Left renal pelvis (tissue), 4 donors: ENCODE results near the gene RAP2A. TPM values are rescaled to one million over a fixed set of nuclear protein-coding genes. Genes with fewer than 3 reads are reported as not detected.

Experiments used
- DNase-seq, 4 donors: peaks; one replicate each; pipeline ENCODE4 v3.0.0-alpha.2; 2013; ENCODE audit warnings: low read depth in 4 of 4, low spot score in 3 of 4
- polyA plus RNA-seq, 4 donors: library from polyadenylated mRNA; unstranded; fragments of 120-200 nt; gene quantifications; one replicate each; pipeline ENCODE4 v1.2.1, GENCODE V29; 2013; ENCODE audit not compliant: insufficient read length in 4 of 4

RAP2A gene
- polyA plus RNA-seq: 10 to 100 TPM; 38.5 to 48.1 (median 42.5) TPM

DNA sequence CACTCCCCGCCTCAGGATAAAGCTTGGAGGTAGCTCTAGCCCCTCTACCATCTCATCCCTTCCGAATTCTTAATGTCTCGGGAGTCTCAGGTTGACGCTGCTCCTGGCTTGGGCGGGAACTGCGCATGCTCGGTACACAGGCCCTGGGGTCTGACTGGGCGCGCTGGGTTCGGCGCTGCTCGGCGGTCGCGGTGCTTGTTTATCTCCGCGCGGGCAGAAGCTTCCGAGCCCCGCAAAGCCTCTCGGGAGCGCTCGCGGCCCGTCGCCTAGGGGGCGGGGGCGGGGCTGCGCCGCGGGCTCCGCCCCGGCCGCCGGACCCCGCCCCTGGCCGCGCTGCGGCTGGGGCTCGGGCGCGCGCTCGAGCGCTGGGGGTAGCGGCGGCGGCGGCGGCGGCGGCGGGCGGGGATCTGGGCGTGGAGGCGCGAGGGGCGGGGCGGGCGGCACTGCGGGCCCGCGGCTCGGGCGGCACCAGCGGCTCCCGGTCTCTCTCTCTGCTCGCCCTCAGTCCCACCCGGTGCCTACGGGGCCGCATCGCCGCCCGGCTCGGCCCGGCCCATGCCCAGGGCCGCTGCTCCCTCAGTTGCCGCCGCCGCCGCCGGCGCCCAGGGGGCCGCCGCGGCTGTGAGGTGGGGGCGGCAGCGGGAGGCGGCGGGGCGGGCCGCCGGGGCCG, at the start of gene RAP2A:
RAP2A (plus strand) TSS at position 443 of the 670 bp plus-strand sequence. CDS start 302 bp downstream, outside the sequence.
- peak; percentile 76 to 86 (median 80) for DNase-seq

- DNase-seq: no peak
These were observed 49.6 kb upstream of the RAP2A start for GRCh38 chr13:97384371-97384770.

DNA sequence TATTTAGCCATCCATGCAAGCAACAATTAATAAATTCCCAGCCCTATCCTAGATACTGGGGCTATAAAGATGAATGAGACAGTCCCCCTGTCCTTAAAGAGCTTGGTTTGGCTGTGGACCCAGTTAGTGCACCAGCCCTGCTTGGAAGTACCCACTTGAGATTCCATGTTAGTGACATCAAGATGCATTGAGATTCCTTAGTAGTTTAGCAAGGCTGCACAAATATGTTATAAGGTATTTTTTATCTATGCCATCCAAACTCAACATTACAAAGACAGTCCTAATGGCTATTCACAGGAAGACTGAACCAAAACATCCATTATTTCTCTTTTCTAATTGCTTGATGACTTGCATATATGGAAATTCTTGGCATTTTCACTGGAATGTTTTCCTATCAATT, 48.8 kb upstream of the RAP2A start:
- DNase-seq: no peak

DNA sequence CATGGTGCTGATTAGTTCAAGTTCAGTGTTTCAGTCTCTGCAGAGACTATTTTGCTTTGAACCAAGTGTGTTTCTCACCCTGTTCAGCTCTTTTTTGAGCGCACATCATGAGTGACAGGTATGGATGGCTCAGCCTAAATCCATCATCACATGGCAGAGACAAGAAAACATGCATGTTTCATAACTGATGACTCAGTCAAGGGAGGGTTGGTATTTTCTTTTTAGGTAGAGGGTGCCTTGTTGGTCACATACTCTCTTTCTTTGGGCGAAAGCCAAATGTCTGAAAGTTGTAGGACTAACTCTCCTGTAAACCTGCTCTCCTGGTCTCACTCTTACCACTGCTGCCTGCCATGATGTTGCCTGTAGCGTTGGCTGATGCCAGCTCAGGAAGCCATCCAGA, 48.1 kb upstream of the RAP2A start:
- no peak for DNase-seq

DNA sequence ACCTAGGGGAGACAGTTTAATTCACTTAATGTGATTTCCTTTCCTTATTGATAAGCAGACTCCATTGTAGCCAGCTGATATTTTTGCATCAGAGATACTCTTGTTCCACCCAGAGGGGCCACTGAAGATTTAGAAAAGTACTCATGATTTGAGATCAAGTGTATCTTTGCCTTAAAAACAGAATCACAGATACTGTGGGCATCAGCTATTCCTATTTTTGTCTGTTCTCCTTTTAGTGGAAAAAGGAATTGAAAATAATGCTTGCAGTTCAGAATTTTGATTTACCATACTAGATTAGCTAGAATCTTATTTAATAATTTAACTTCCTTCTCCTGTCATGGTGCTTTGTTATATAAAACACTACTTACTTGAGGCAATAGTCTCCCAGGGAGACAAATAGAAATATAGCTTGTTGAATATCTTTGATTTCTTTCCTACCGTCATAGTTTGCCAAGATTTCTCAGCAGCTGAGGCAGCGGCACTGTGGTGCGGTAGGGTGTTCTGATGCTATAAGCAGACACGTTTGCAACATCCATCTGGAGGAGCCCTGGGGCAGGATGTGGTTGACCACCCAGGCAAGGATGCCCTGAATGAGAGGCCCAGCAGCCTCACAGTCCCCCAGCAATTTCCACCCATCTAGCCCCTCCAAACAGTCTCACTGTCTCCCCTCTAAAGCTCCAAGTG, 47.0 kb upstream of the RAP2A start:
- no peak for DNase-seq

- no peak for DNase-seq
These were observed 46.5 kb upstream of the RAP2A start for GRCh38 chr13:97387485-97387839.

GRCh38 chr13:97387890-97388289, 46.1 kb upstream of the RAP2A start:
- no peak for DNase-seq

DNA sequence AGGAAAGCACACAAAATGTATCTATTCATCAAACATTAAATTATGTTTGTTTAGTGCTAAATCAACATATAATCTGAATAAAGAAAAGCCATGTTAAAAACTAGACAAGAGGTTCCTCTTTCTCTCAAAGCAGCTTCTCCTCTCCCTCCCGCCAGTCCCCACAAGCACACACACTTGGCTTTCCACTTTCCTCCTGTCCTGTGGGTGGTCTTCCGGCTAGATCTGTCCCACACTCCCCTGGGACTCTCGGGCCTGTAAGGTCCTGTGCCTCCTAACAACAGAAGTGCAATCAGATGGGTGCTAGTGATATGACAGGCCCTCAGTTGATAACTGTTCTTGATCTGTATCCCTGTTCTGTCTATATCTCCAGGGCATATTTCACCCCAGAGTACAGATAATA, 45.6 kb upstream of the RAP2A start:
- DNase-seq: no peak

- DNase-seq: no peak
These were observed 42.9 kb upstream of the RAP2A start for GRCh38 chr13:97390941-97391600.

DNA sequence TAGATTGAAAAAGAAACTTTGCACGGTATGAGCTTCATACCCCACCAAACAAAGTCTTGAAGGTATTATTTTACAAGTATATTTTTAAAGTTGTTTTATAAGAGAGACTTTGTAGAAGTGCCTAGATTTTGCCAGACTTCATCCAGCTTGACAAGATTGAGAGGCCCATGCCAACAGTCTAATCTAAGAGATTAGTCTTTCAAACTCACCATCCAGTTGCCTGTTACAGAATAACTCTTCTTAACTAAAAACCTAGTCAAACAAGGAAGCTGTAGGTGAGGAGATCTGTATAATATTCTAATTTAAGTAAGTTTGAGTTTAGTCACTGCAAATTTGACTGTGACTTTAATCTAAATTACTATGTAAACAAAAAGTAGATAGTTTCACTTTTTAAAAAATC, 41.9 kb upstream of the RAP2A start:
- no peak for DNase-seq

DNA sequence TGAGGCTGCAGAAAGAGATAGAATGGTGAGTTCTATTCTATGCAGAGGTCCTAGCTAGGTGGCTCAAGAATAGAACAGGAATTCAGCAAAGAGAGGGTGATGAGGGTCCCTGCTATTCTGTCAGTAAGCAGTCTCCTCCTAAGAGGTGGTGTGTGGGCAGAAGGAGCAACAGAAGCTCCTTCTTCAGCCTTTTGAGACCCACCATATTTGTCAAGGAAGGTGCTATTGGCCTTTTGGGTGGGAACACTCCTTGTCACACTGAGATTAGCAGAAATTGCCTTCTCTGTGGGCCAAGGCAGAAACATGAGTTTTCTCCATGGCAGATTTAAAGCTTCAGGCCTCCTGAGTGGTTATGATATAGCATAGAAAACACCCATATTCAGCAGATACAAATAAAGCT, 39.4 kb upstream of the RAP2A start:
- no peak for DNase-seq

DNA sequence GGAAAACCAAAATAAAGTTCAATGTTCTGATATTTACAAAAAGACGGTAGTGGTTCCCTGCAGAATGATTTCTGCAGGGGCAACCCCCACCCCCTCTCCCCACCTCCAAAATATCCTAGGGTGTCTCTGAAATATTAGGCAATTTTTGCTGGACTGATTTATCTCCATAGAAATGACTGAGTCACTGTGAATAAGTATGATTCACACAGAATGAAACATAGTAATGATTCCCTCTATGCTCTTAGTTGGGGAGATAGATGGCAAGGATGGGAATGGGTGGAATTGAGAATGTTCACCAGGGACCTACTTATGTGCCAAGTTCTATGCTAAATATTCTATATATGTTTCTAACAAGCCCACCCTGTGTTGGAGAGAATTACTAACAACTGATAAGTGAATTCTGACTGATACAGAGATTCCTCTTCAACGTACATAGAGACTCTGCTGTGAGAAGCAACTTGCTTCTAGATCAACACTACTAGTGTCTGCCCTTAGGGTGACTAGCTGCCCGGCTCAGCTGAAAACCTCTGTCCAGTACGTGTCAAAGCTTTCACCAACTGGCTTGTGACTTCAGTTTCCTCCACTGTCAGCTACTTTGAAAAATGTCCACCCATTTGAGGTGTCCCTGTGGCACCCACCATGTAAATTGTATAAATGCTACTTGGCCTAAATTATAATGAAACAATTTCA, 38.4 kb upstream of the RAP2A start:
- no peak for DNase-seq

GRCh38 chr13:97397267-97397666, 36.7 kb upstream of the RAP2A start:
- DNase-seq: no peak

DNA sequence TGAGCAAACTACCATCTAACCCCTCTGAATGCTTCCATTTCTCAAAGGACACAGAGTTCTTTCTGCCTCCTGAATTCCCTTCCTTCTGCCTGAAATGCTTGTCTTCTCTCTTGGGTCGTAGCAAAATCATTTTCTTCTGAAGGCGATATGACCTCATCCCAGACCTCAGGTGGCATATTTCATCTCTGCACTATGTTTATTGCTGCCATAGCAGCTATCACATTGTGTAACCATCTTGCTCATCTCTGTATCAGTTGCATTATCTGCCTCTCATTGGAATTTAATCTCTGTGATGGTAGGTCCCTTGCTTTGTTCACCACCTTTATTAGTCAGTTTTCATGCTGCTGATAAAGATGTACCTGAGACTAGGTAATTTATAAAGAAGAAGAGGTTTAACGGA, 32.5 kb upstream of the RAP2A start:
- no peak for DNase-seq

- no peak for DNase-seq
These were observed 29.8 kb upstream of the RAP2A start for GRCh38 chr13:97403893-97404750.

DNA sequence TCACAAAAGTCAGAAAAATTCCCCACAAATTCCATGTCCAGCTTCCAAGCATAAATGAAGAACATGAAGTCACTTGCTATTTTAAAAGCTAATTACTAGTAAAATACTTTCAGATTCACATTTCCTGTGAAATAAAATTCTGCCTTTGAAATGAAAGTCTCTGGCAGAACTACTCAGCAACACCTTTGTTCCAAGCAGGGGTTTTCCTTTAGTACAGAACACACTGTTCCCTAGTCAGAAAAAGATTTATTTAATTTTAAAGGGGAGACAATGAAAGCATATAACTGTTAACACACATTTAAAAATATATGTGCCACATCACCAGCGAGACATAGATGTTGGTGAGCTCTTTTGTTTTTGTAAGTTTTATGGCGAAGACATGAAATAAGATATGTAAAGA, 26.4 kb upstream of the RAP2A start:
- DNase-seq: no peak

DNA sequence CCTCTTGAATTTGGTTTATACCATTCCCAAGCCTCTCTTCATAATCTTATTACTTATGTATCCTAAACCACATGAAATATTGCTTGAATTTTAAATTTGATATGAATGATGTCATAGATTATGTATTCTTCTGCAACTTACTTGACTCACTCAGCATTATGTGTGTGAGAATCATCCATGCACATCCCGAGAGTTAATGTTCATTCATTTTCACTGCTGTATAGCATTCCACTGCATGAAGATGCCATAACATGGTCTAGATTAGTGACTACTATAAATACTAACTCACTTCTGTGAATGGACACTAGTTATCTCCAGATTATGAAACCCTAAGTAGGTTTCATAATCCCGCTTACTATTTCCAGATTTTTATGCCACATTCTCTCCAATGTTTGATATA, 25.0 kb upstream of the RAP2A start:
- DNase-seq: no peak

DNA sequence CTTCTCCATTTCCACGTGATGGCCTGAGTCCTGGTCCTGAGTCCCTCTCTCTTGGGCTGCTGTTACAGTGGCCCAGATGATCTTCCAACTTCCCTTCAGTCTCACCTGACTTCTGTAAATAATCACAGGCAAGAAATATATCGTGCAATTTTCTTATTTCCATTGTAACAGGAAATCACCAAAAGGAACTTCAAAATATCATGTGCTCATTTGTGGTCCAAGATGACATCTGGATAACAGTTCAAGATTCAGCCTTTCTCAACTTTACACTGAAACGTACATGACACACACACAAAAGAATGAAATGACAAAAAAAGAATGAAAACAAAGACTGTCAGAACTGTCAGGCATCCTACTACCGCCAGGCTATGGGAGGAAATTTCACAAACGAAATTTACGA, 22.0 kb upstream of the RAP2A start:
- no peak for DNase-seq

- DNase-seq: no peak
These were observed 20.3 kb upstream of the RAP2A start for GRCh38 chr13:97413694-97414093.

GRCh38 chr13:97414392-97414791, 19.6 kb upstream of the RAP2A start:
- no peak for DNase-seq
